GM12878 (cell line): ENCODE results near the gene OTUB1. TPM values are rescaled to one million over a fixed set of nuclear protein-coding genes. Genes with fewer than 3 reads are reported as not detected.

Experiments used
- ATAC-seq: fragments of 200-7000 bp; cut with Tn5 transposase; 3 replicates; pipeline ENCODE4 v1.9.1; 2020; ENCODE audit warnings: mild to moderate bottlenecking, moderate library complexity
- BruUV-seq: library from RNA; stranded (reverse); fragments of 400-500 nt; replicated peaks from 2 replicates; lab custom pipeline; 2021; lab: Mats Ljungman, UMichigan
- CTCF ChIA-PET: fragments of 300-600 bp; sonication (Branson Sonifier 250); formaldehyde crosslinking; extraction: SDS; loops from one replicate; lab custom pipeline; 2021; ENCODE audit warnings: inconsistent platforms; lab: Yijun Ruan, JAX
- POLR2A ChIA-PET: fragments of 350-600 bp; formaldehyde crosslinking; extraction: SDS; loops from one replicate; lab custom pipeline; 2021; ENCODE audit warnings: inconsistent platforms; lab: Charles Lee
- RAD21 ChIA-PET: fragments of 300-600 bp; sonication (Branson Sonifier 250); formaldehyde crosslinking; loops from one replicate; lab custom pipeline; 2023; ENCODE audit warnings: antibody characterized with exemption; ENCODE audit not compliant: unreplicated experiment; lab: Charles Lee
- SMC1A ChIA-PET: fragments of 300-600 bp; sonication (Branson Sonifier 250); formaldehyde crosslinking; loops from one replicate; lab custom pipeline; 2023; ENCODE audit not compliant: unreplicated experiment, uncharacterized antibody; lab: Charles Lee
- DNase-seq: peaks from one replicate; pipeline ENCODE4 v3.0.0-alpha.2; 2011; ENCODE audit warnings: low read depth, low spot score
- FAIRE-seq: peaks from 3 replicates; lab custom pipeline; 2011; peaks lifted over from hg19 to GRCh38; lab: Jason Lieb, UNC
- H2AFZ ChIP-seq: 2 replicates; pipeline ENCODE4 v1.6.0; 2011; ENCODE audit warnings: low read depth, low read length, control low read depth; ENCODE audit not compliant: control insufficient read depth
- H3K27ac ChIP-seq: 2 replicates; pipeline ENCODE4 v1.5.1; 2011; ENCODE audit warnings: control low read depth; ENCODE audit not compliant: control insufficient read depth, insufficient read depth
- H3K27me3 ChIP-seq, 2 experiments: replicated peaks in 1 of 2; 2 replicates each; pipeline versions ENCODE4 v1.6.0 to v1.6.1; 2011; ENCODE audit warnings: low read length in 1 of 2; ENCODE audit not compliant: control insufficient read depth in 2 of 2, insufficient read depth in 2 of 2
- H3K36me3 ChIP-seq, 2 experiments: 2 replicates each; pipeline ENCODE4 v1.5.1; 2011; ENCODE audit warnings: low read length in 1 of 2; ENCODE audit not compliant: control insufficient read depth in 2 of 2, insufficient read depth in 2 of 2
- H3K4me1 ChIP-seq: 2 replicates; pipeline ENCODE4 v1.6.1; 2011; ENCODE audit warnings: mild to moderate bottlenecking, low read length, moderate library complexity, mixed read lengths; ENCODE audit not compliant: control insufficient read depth, insufficient read depth
- H3K4me2 ChIP-seq: 2 replicates; pipeline ENCODE4 v1.6.0; 2011; ENCODE audit warnings: control low read depth; ENCODE audit not compliant: control insufficient read depth, insufficient read depth
- H3K4me3 ChIP-seq: fragments of 200-600 bp; sonication (generic); 2 replicates; pipeline ENCODE4 v1.5.1; 2016
- H3K79me2 ChIP-seq: 2 replicates; pipeline ENCODE4 v1.6.0; 2011; ENCODE audit warnings: low read length; ENCODE audit not compliant: control insufficient read depth, insufficient read depth
- H3K9ac ChIP-seq: 2 replicates; pipeline ENCODE4 v1.8.0; 2011; ENCODE audit warnings: low read length, control low read depth, mixed read lengths; ENCODE audit not compliant: control insufficient read depth, insufficient read depth
- H3K9me3 ChIP-seq: replicated peaks from 3 replicates; pipeline ENCODE4 v1.5.1; 2011; ENCODE audit warnings: mild to moderate bottlenecking, low read length; ENCODE audit not compliant: control insufficient read depth, insufficient read depth
- H4K20me1 ChIP-seq: 2 replicates; pipeline ENCODE4 v1.6.0; 2011; ENCODE audit not compliant: control insufficient read depth, insufficient read depth
- CUX1 ChIP-seq: IDR thresholded peaks from 2 replicates; pipeline ENCODE4 v1.6.1; 2012; ENCODE audit warnings: improper control_type of control experiment, low read depth, low read length; ENCODE audit not compliant: insufficient replicate concordance
- WGBS: methylation state at CpG from one replicate; pipeline ENCODE4 v1.1.6; 2016; ENCODE audit warnings: low lambda C conversion rate; ENCODE audit not compliant: insufficient replicate concordance, insufficient coverage; ENCODE audit errors: missing lambda C conversion rate; 5-methylcytosine and 5-hydroxymethylcytosine counted together
- in situ Hi-C: fragments of 300-500 bp; cut with MboI; formaldehyde crosslinking; loops from 9 replicates; pipeline ENCODE4 v1.14.3; 2018; ENCODE audit warnings: mixed read lengths
- intact Hi-C: fragments of 100-400 bp; cut with micrococcal nuclease; formaldehyde crosslinking; loops from one replicate; pipeline ENCODE4 v1.14.2; 2022; ENCODE audit not compliant: unreplicated experiment
- polyA plus RNA-seq, 11 experiments: library from polyadenylated mRNA; depleted of rRNA in 4 of 11; unstranded in 6 of 11; stranded (reverse) in 5 of 11; fragments of >200 nt; fragmentation: Nextera tagmentation in 4 of 11; fragmentation: Illumina TruSeq in 1 of 11; extraction: Ambion mirVana in 4 of 11; extraction: Trizol in 1 of 11; gene quantifications; 1 replicate in 1 of 11; 2 replicates in 10 of 11; pipeline versions ENCODE4 v1.2.1 to v1.2.3, GENCODE V29; 2011 to 2016; ENCODE audit warnings: inconsistent platforms in 2 of 11, missing spikeins in 2 of 11, low read depth in 1 of 11
- total RNA-seq, 4 experiments: library from RNA; depleted of rRNA in 3 of 4; stranded (reverse); fragments of >200 nt in 3 of 4; fragmentation: Illumina TruSeq in 1 of 4; extraction: Trizol in 1 of 4; gene quantifications; 2 replicates each; pipeline versions ENCODE4 v1.2.1 to v1.2.3, GENCODE V29; 2013 to 2021

Gene OTUB1
- total and polyA plus RNA-seq, 10 of the 15 experiments (the other 5 are each of a cell fraction or from before 2014, with no cell fraction given), result 49.6 to 225 (median 131) TPM

- no peaks in the 10 kb centered on the region for H3K79me2 ChIP-seq
- H3K4me2 ChIP-seq, result no peak overlapping the region
- ChIA-PET SMC1A (no interaction called here), POLR2A (no interaction called here), CTCF (no interaction called here), RAD21 (no interaction called here)
- no peak overlapping the region for H3K27ac ChIP-seq
- H4K20me1 ChIP-seq, result no peaks in the 10 kb centered on the region
- H3K4me3 ChIP-seq, result no peak overlapping the region
- TF ChIP-seq CUX1, result no peak
- ATAC-seq (no peak), FAIRE-seq (no peak), DNase-seq (no peak)
- no peaks in the 10 kb centered on the region for H3K36me3 ChIP-seq
- no peaks in the 10 kb centered on the region for H3K4me1 ChIP-seq
- no peak overlapping the region for H2AFZ ChIP-seq
- 62% methylated on average over 8 of the region's 8 CpGs for WGBS
- no peaks in the 10 kb centered on the region; a peak in 3 of 4 replicates for H3K27me3 ChIP-seq
- in situ Hi-C loops (no loop called here), intact Hi-C loops (no loop called here)
- H3K9ac ChIP-seq, result no peak overlapping the region
- H3K9me3 ChIP-seq, result peaks cover 3% of the 10 kb centered on the region; the same call in 2 of the 3 replicates
- no TSS peak for BruUV-seq
Measured at GRCh38 chr11:64011371-64011770, 25.1 kb downstream of the OTUB1 start.
